SU-DHL-6 (cell line): ENCODE measurements around the gene RGS1.

Experiments
- H2AFZ ChIP-seq: fragments of 200-600 bp; sonication (generic); 2 replicates; pipeline ENCODE4 v1.6.1; 2014; ENCODE audit warnings: low read depth, mild to moderate bottlenecking, moderate library complexity, mixed read lengths, antibody characterized with exemption, low read length; ENCODE audit not compliant: severe bottlenecking
- H3F3A ChIP-seq: fragments of 200-600 bp; shearing (Covaris generic); 2 replicates; pipeline ENCODE4 v1.6.0; 2016; ENCODE audit warnings: antibody characterized with exemption, mild to moderate bottlenecking; ENCODE audit not compliant: insufficient read depth
- H3K27ac ChIP-seq: fragments of 200-600 bp; sonication (generic); 2 replicates; pipeline ENCODE4 v1.5.1; 2016; ENCODE audit warnings: low read depth, mild to moderate bottlenecking, low read length, moderate library complexity, mixed read lengths
- H3K27me3 ChIP-seq: fragments of 200-600 bp; sonication (generic), shearing (Covaris generic); 2 replicates; pipeline ENCODE4 v1.6.0; 2014; ENCODE audit warnings: mild to moderate bottlenecking, low read length
- H3K36me3 ChIP-seq: fragments of 200-600 bp; sonication (generic); 2 replicates; pipeline ENCODE4 v1.6.1; 2014; ENCODE audit warnings: mild to moderate bottlenecking, low read length, mixed read lengths
- H3K4me2 ChIP-seq: fragments of 300-600, 200-600 bp; shearing (Covaris generic), sonication (generic); 2 replicates; pipeline ENCODE4 v1.6.0; 2014; ENCODE audit warnings: low read length, low read depth, mild to moderate bottlenecking; ENCODE audit not compliant: poor library complexity, severe bottlenecking
- H3K4me3 ChIP-seq: fragments of 200-600 bp; sonication (generic); 2 replicates; pipeline ENCODE4 v1.5.1; 2014; ENCODE audit warnings: antibody characterized with exemption, low read length, mild to moderate bottlenecking, mixed read lengths; ENCODE audit not compliant: insufficient read depth, poor library complexity, severe bottlenecking
- H3K79me2 ChIP-seq: fragments of 200-600 bp; sonication (generic); 2 replicates; pipeline ENCODE4 v1.6.1; 2014; ENCODE audit warnings: mild to moderate bottlenecking, low read length, moderate library complexity; ENCODE audit not compliant: insufficient read depth
- H3K9ac ChIP-seq: fragments of 200-600 bp; sonication (generic); 2 replicates; pipeline ENCODE4 v1.7.0; 2014; ENCODE audit warnings: mild to moderate bottlenecking, low read length
- H3K9me2 ChIP-seq: fragments of 200-600 bp; sonication (generic); replicated peaks from 2 replicates; pipeline ENCODE4 v1.6.1; 2014; ENCODE audit warnings: low read length; ENCODE audit not compliant: insufficient read depth
- H3K9me3 ChIP-seq: fragments of 200-600 bp; sonication (generic); 2 replicates; pipeline ENCODE4 v1.6.1; 2014; ENCODE audit warnings: low read length, mixed read lengths; ENCODE audit not compliant: insufficient read depth
- H4K20me1 ChIP-seq: fragments of 200-600 bp; sonication (generic); 2 replicates; pipeline ENCODE4 v1.6.1; 2014; ENCODE audit warnings: low read depth, mild to moderate bottlenecking, antibody characterized with exemption, low read length, moderate library complexity, mixed read lengths
- EZH2phosphoT487 ChIP-seq: fragments of 200-600 bp; sonication (generic), shearing (Covaris generic); conservative IDR thresholded peaks from 2 replicates; pipeline ENCODE4 v1.6.1; 2018; ENCODE audit warnings: mild to moderate bottlenecking, antibody characterized with exemption, low read length, moderate library complexity, mixed read lengths
- TF ChIP-seq, protein P1 (sequence below): fragments of 200-600 bp; sonication (generic); IDR thresholded peaks from one replicate; pipeline ENCODE4 v1.5.1; 2017; ENCODE audit warnings: antibody characterized with exemption, mild to moderate bottlenecking, low read length, moderate library complexity; ENCODE audit not compliant: insufficient read depth, poor library complexity, severe bottlenecking

Gene RGS1

DNA sequence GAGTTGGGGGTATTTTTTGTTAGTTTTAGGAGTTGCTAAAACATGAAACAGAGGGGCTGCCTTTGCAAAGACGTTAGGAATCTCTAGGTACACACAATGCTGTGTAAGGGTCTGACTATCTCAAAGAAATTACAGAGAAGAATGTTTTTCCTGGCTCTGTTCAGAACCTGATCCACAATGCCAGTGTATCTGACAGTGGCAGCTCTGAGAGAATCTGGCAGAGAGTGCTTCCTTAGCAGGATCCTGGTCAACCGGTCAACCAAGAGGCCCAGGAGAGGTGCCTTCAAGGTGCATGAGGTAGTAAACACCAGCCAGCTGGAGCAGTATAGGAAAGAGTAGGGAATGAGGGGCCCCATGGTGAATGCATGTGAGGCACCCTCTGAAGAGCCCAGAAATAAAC lies 40.9 kb upstream of the RGS1 start:
- no peak overlapping the region for H3K4me2 ChIP-seq
- H3K9ac ChIP-seq: no peak overlapping the region
- H3K9me3 ChIP-seq: no peaks in the 10 kb centered on the region
- no peak for TF ChIP-seq EZH2phosphoT487
- TF ChIP-seq, protein P1, sequence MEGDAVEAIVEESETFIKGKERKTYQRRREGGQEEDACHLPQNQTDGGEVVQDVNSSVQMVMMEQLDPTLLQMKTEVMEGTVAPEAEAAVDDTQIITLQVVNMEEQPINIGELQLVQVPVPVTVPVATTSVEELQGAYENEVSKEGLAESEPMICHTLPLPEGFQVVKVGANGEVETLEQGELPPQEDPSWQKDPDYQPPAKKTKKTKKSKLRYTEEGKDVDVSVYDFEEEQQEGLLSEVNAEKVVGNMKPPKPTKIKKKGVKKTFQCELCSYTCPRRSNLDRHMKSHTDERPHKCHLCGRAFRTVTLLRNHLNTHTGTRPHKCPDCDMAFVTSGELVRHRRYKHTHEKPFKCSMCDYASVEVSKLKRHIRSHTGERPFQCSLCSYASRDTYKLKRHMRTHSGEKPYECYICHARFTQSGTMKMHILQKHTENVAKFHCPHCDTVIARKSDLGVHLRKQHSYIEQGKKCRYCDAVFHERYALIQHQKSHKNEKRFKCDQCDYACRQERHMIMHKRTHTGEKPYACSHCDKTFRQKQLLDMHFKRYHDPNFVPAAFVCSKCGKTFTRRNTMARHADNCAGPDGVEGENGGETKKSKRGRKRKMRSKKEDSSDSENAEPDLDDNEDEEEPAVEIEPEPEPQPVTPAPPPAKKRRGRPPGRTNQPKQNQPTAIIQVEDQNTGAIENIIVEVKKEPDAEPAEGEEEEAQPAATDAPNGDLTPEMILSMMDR: no peak
- no peaks in the 10 kb centered on the region for H3K79me2 ChIP-seq
- no peaks in the 10 kb centered on the region for H3K9me2 ChIP-seq
- H3K4me3 ChIP-seq: no peak overlapping the region
- no peak overlapping the region for H3K27ac ChIP-seq
- H3K27me3 ChIP-seq: no peaks in the 10 kb centered on the region
- H4K20me1 ChIP-seq: no peaks in the 10 kb centered on the region
- H2AFZ ChIP-seq: no peak overlapping the region
- H3K36me3 ChIP-seq: no peaks in the 10 kb centered on the region
- peaks cover 11% of the 10 kb centered on the region; the same call in 1 of the 2 replicates for H3F3A ChIP-seq

DNA sequence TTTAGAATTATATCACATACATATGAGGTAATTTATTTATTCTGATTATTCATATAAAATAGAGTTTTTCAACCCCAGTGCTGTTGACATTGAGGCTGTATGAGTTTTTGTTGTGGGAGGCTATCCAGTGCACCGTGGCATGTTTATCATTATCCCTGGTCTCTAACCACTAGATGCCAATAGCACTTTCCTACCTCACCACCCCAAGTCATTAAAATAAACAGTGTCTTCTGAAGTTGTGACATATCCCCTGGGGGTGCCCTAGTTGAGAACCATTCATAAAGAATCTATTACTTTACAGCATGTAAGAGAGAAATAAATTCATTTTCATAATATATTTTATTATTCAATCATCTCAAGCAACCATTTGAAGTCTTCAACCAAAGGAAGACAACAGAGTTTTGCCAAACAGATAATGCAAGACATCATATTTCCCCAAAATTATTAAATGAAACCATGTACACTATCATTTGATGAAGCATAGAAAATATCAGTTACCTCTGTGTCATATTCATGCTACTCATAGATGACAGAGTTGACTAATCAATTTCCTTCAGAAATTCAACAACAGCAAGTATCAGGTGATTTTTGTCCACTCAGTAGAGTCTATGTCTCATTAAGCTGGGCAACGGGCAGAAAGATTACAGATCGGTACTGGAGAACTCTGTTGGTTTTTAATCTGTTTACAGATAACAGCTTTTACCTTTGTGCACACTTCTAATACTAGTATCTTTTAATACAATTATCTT lies 39.5 kb upstream of the RGS1 start:
- H3K36me3 ChIP-seq: no peaks in the 10 kb centered on the region
- H3K4me2 ChIP-seq: no peak overlapping the region
- no peaks in the 10 kb centered on the region for H3K9me3 ChIP-seq
- H3K4me3 ChIP-seq: no peak overlapping the region
- H3K9ac ChIP-seq: no peak overlapping the region
- TF ChIP-seq, protein P1: no peak
- TF ChIP-seq EZH2phosphoT487: no peak
- H2AFZ ChIP-seq: no peak overlapping the region
- peaks cover 16% of the 10 kb centered on the region; the same call in 1 of the 2 replicates for H3F3A ChIP-seq
- H3K27me3 ChIP-seq: no peaks in the 10 kb centered on the region
- no peak overlapping the region for H3K27ac ChIP-seq
- no peaks in the 10 kb centered on the region for H3K79me2 ChIP-seq
- no peaks in the 10 kb centered on the region for H3K9me2 ChIP-seq
- no peaks in the 10 kb centered on the region for H4K20me1 ChIP-seq

DNA sequence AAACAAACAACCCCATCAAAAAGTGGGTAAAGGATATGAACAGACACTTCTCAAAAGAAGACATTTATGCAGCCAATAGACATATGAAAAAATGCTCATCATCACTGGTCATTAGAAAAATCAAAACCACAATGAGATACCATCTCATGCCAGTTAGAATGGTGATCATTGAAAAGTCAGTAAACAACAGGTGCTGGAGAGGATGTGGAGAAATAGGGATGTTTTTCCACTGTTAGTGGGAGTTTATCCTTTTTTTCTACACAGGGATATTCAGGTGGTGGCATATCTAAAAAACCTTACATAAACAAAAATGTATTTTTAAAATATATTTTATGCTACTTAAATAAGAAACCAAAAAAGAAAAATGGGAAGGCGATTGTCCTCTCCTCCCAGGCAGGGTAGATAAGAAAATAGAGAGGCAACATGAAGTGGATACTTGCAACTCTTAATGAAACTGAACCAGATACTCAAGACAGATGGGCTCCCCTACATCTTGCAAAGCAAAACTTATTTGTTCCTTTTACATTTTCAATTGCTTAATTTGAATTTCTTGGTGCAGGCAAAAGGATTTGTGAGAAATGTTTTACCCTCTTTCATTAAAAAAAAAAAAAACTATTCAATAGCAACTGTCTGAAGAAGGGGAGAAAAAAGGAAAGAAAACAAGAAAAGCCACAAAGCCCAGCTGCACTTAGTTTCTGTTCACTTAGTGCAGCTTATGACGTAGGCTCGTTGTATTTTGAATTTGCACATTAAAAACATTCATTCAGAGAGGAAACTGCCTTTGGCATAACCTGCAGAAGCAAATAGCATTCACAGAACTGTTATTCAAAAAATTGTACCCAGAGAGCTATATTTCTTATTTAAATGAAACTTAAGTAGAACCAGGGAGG lies 36.9 kb upstream of the RGS1 start:
- H2AFZ ChIP-seq: no peak overlapping the region
- TF ChIP-seq EZH2phosphoT487: no peak
- TF ChIP-seq, protein P1: no peak
- peak overlapping the region; percentile 59 for H3K4me2 ChIP-seq
- no peaks in the 10 kb centered on the region for H3K27me3 ChIP-seq
- no peaks in the 10 kb centered on the region for H3K36me3 ChIP-seq
- no peaks in the 10 kb centered on the region for H3K79me2 ChIP-seq
- peak overlapping the region; percentile 31 for H3K4me3 ChIP-seq
- no peaks in the 10 kb centered on the region for H4K20me1 ChIP-seq
- H3K9ac ChIP-seq: peak overlapping the region; percentile 52
- no peaks in the 10 kb centered on the region for H3K9me2 ChIP-seq
- H3K9me3 ChIP-seq: no peaks in the 10 kb centered on the region
- peak overlapping the region; percentile 91 for H3K27ac ChIP-seq
- peaks cover 16% of the 10 kb centered on the region; the same call in 1 of the 2 replicates for H3F3A ChIP-seq
